Lung (tissue), 16 donors: ENCODE results near the gene LHX6. TPM values are rescaled to one million over a fixed set of nuclear protein-coding genes. Genes with fewer than 3 reads are reported as not detected.

ENCODE experiments used
- ATAC-seq: fragments of 200-7000 bp; cut with Tn5 transposase; one replicate; pipeline ENCODE4 v1.9.1; 2020; ENCODE audit warnings: moderate number of reproducible peaks; ENCODE audit not compliant: insufficient read depth, low FRiP score
- DNase-seq, 3 donors: peaks; one replicate each; pipeline ENCODE4 v3.0.0-alpha.2; 2013 to 2017
- H3K27ac ChIP-seq, 2 donors: one replicate each; pipeline ENCODE4 v1.5.1; 2013; ENCODE audit warnings: mild to moderate bottlenecking in 2 of 2, moderate library complexity in 2 of 2, control low read depth in 1 of 2, inconsistent platforms in 1 of 2, low read depth in 1 of 2, low read length in 1 of 2
- H3K27me3 ChIP-seq, 3 donors: one replicate each; pipeline ENCODE4 v1.5.1; 2013; ENCODE audit warnings: low read length in 2 of 3; ENCODE audit not compliant: control insufficient read depth in 3 of 3, insufficient read depth in 3 of 3
- H3K36me3 ChIP-seq, 4 donors: one replicate each; pipeline ENCODE4 v1.5.1; 2013; ENCODE audit warnings: low read length in 4 of 4, mild to moderate bottlenecking in 1 of 4, moderate library complexity in 1 of 4; ENCODE audit not compliant: control insufficient read depth in 4 of 4, insufficient read depth in 4 of 4
- H3K4me1 ChIP-seq, 5 donors: one replicate each; pipeline ENCODE4 v1.5.1; 2013; ENCODE audit warnings: low read length in 5 of 5, mild to moderate bottlenecking in 2 of 5, moderate library complexity in 1 of 5; ENCODE audit not compliant: control insufficient read depth in 5 of 5, insufficient read depth in 5 of 5
- H3K4me3 ChIP-seq: one replicate; pipeline ENCODE4 v1.5.1; 2013; ENCODE audit warnings: mild to moderate bottlenecking, control low read depth, moderate library complexity
- H3K9ac ChIP-seq, 2 donors: one replicate each; pipeline ENCODE4 v1.5.1; 2013; ENCODE audit warnings: low read length in 2 of 2, control low read depth in 1 of 2; ENCODE audit not compliant: insufficient read depth in 1 of 2
- H3K9me3 ChIP-seq, 4 donors: one replicate each; pipeline ENCODE4 v1.5.1; 2013; ENCODE audit warnings: low read length in 3 of 4, mild to moderate bottlenecking in 1 of 4, moderate library complexity in 1 of 4; ENCODE audit not compliant: control insufficient read depth in 4 of 4, insufficient read depth in 3 of 4
- CTCF ChIP-seq: IDR thresholded peaks from 2 replicates; pipeline ENCODE4 v1.5.1; 2012; ENCODE audit warnings: mild to moderate bottlenecking; ENCODE audit errors: control extremely low read depth, extremely low read depth
- WGBS, 2 donors: extraction: QIAGEN DNeasy Blood & Tissue Kit; methylation state at CpG; one replicate each; pipeline ENCODE4 v1.1.7; 2013; 5-methylcytosine and 5-hydroxymethylcytosine counted together
- long read RNA-seq, 5 donors: transcript quantifications; one replicate each; lab custom pipeline, GENCODE V29; 2026
- polyA plus RNA-seq, 2 donors: library from polyadenylated mRNA; stranded (reverse); fragments of 200-250 nt; gene quantifications; one replicate each; pipeline ENCODE4 v1.2.1, GENCODE V29; 2013
- total RNA-seq, 2 donors: library from RNA; depleted of rRNA in 1 of 2; stranded (reverse); fragments of >200 nt in 1 of 2; gene quantifications; one replicate each; pipeline ENCODE4 v1.2.1, GENCODE V29; 2014 to 2021
- donor health status: control.
- donor health status: control.
- donor health status: Bipolar disorder and iron deficiency.
- donor health status: healthy.
- donor health status: DM: yes; HTN: yes; CAD: no.

The LHX6 gene
- total RNA-seq (10 to 100 TPM in 1 of 2 donors, 1 to 10 TPM in 1; 3.2 to 11.3 TPM), polyA plus RNA-seq (1 to 10 TPM; 3.7 to 5.0 TPM)
- long read RNA-seq, donor 1, transcript LHX6-204 (10 exons, 3,465 nt) = major isoform, 5 of 7 reads
- long read RNA-seq, donor 1, partial matches to known transcripts = 0 of 7 reads
- long read RNA-seq, donor 1, other reads (novel, unspliced or antisense) = 0 of 7 reads
- long read RNA-seq, donor 2, partial matches to known transcripts = 0 of 1 reads
- long read RNA-seq, donor 2, other reads (novel, unspliced or antisense) = 0 of 1 reads
- long read RNA-seq, donor 3, partial matches to known transcripts = 0 of 3 reads
- long read RNA-seq, donor 3, other reads (novel, unspliced or antisense) = 0 of 3 reads
- long read RNA-seq, donor 4, partial matches to known transcripts = 0 of 1 reads
- long read RNA-seq, donor 4, other reads (novel, unspliced or antisense) = 0 of 1 reads
- long read RNA-seq, donor 5, partial matches to known transcripts = 0 of 3 reads
- long read RNA-seq, donor 5, other reads (novel, unspliced or antisense) = 0 of 3 reads

GRCh38 chr9:122228568-122229484, at the start of gene LHX6:
Gene LHX6, minus strand, starts transcription at chr9:122228957. Its CDS starts 217 bp downstream, at chr9:122228740.
- Histone ChIP-seq H3K27ac (no peak within 1 kb of the TSS), H3K36me3 (no peaks in the 10 kb centered on the region), H3K9me3 (peaks cover 0 to 5% (median 0%) of the 10 kb centered on the region in 4 donors), H3K4me1 (peaks cover 0 to 10% (median 0%) of the 10 kb centered on the region in 5 donors), H3K4me3 (peak within 1 kb of the TSS; percentile 52), H3K9ac (no peak within 1 kb of the TSS), H3K27me3 (peaks cover 0 to 89% (median 78%) of the 10 kb centered on the region in 3 donors)
- DNase-seq = peak; percentile 13 to 49 (median 47)
- TF ChIP-seq CTCF = no peak
- WGBS, 2 donors = 6 to 10% methylated on average over 50 to 70 of the region's 70 CpGs
- ATAC-seq = peak; percentile 23

GRCh38 chr9:122277285-122277897, 48.6 kb upstream of the LHX6 start:
- Histone ChIP-seq H3K4me1 (peaks cover 0 to 13% (median 0%) of the 10 kb centered on the region in 5 donors), H3K27me3 (no peaks in the 10 kb centered on the region), H3K36me3 (peaks cover 4 to 17% (median 13%) of the 10 kb centered on the region in 4 donors), H3K9me3 (peaks cover 0 to 6% (median 1%) of the 10 kb centered on the region in 4 donors), H3K27ac (no peak overlapping the region), H3K4me3 (no peak overlapping the region), H3K9ac (no peak overlapping the region)
- no peak for ATAC-seq
- DNase-seq = no peak
- WGBS, 2 donors = 98 to 99% methylated on average over 10 of the region's 10 CpGs
- no peak for TF ChIP-seq CTCF

GRCh38 chr9:122276096-122276495, 47.3 kb upstream of the LHX6 start:
- no peak for ATAC-seq
- no peak overlapping the region for H3K9ac ChIP-seq
- DNase-seq = no peak
- no peak overlapping the region for H3K27ac ChIP-seq
- peaks cover 6 to 19% (median 14%) of the 10 kb centered on the region in 4 donors for H3K36me3 ChIP-seq
- no peaks in the 10 kb centered on the region for H3K27me3 ChIP-seq
- TF ChIP-seq CTCF = no peak
- peaks cover 0 to 11% (median 0%) of the 10 kb centered on the region in 5 donors for H3K4me1 ChIP-seq
- WGBS, 2 donors = 96 to 97% methylated on average over 7 of the region's 7 CpGs
- peaks cover 0 to 6% (median 1%) of the 10 kb centered on the region in 4 donors for H3K9me3 ChIP-seq
- H3K4me3 ChIP-seq = no peak overlapping the region
